Activated CD4-positive, alpha-beta T cell treated with anti-CD3 and anti-CD28 coated beads for 4 hours (primary cell): ENCODE data around the gene FBXO48.
"Not testable (repeated sequence)": the region's sequence is repeated elsewhere in the genome, so short reads cannot be mapped to it uniquely, and the experiment has no call there.

Source experiments
- DNase-seq, 2 donors: peaks; one replicate each; pipeline ENCODE4 v3.0.0-alpha.2; 2020

FBXO48 gene

DNA sequence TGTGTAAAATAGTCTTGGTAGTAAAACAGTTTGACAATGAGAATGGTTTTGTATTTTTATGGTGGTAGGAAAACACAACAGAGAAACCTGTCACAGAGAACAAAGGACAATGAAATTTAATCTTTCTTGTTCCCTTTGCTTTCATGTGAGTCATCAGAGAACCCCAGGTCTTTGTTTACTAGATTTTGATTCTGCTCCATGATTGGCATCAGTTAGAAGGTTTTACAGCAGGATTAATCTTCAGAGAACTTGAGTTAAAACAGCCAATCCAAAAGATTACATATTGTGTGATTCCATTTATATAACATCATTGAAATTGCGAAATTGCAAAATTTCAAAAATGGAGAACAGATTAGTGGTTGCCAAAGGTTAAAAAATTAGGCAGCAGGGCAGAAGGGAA lies 2.8 kb upstream of the FBXO48 start:
- DNase-seq = no peak

DNA sequence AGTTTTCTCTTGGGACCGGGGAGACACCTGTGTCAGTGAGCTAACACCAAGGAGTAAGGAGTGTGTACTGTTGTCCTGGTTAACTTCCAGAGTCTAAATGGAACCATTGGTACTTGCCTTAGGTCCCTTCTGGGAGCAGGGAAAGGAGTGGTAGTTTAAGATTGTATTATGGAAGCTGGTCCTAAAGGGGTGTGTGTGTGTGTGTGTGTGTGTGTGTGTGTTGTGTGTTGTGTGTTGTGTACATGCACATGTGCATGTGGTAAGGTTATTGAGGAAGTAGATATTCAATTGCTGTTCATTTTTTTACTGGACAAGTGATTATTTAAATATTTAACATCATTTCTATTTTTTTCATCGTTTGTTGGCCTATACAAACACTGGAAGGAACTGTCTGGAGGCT lies 1.7 kb upstream of the FBXO48 start:
- no peak for DNase-seq

DNA sequence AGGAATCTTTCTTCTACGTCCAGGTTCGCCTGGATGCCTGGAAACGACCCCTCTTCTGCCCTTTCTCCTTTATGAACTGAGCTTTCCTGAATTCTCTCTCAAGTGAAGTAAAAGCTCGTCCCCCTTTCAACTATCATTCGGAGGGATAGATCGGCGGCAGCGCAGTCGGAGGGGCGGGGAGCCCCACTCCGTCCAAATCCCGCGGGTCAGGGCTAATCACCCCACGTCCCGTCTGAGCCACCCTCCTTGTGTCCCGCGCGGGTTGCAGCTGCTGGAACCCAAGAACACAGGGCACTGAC lies 367 bp downstream of the FBXO48 start:
- DNase-seq = no peak

DNA sequence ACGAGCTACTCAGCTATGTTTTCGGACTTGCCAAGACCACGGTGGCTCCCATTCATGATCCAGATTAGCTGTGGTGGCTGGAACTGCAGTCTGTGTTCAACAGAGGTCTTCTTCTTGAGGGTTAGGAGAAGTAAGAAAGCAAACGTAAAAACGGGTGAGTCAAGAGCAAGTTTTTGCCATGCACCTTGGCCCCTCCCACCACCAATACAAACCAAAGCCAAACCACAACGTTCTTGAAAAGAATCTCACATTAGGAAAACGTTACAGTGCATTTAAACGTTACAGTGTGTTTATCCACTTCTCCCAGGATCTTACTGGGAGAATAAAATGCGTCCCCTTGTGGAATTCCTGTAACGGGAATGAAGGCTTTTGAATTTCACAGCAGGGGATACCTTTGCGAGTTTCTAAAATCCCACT lies 725 bp downstream of the FBXO48 start:
- peak; percentile 65 to 67 for DNase-seq

DNA sequence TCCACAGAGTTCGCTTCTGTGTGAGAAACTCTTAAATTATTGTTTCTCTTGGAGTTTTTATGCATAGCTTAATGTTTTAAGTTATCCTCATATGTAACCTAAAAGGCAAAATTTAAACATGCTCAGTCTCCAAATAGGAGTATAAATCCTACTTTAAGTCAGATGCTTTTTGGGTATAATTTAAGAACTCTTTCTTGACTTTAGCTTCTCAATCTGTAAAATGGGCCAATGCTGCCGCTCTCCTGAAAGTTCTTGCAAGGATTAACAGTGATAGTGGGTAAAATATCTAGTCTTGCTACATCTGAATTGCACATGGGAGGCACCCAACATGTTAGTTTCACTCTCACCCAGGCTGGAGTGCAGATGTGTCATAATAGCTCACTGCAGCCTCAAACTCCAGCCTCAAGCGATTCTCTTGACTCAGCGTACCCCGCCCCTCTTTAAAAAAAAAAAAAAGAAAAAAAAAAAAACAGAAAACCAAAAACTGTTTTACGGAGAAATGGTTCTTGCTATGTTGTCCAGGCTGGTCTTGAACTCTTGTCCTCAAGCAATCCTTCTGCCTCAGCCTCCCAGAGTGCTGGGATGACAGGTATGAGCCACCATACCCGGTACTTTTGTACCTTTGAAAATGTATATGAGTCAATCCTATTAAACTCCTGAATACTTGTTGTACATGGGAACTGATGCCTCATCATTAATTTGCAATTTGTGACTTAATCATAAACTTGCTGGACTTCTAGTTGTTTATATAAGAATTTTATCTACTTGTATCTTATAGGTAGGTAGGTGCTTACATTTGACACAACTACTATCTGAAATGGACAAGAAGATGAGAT lies 1.8 kb downstream of the FBXO48 start:
- DNase-seq = peak; percentile 25 to 33

DNA sequence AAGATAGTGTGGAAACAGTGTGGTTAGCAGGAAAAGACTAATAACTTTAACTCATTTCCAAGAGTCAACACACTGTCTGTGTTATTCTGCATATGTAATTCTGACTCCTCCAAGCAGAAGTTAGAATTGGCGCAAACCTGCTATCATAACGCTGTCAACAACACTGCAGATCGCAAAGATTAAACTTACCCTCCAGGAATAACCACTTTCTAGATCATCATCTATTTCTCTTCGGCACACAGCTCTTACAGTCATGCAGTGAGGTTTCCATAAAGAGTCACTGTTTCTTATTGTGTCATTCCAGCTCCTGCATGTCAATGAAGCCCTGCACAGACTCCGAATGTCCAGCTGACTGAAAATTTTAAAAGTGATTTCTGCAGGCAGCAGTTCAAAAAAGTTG lies 2.4 kb downstream of the FBXO48 start:
- no peak for DNase-seq

DNA sequence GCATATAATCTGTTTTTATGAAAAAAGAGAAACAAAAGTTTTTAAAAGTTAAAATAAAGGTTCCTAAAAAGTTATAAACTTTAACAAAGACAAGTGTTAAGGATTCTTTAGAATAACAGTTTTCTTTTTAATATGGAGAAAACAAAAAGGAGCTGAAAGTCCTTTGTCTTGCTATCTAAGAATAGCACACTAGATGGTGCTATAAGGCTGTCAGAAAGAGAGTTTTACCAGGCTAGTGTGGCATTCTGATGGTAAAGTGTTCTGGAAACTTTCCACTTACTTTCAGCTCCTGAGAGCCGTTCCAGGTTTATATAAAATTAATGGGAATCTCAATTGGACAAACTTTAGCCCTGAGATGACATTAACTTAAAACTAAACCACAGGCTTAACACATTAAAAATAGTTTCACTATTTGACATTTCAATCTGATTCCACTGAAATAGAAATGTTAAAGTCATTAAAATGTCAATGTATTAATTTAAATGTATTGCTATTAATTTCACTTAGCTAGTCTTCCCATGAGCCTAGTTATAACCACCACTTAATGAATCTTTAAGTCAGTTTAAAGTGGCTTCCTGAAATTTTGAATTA lies 3.7 kb downstream of the FBXO48 start:
- no peak for DNase-seq

DNA sequence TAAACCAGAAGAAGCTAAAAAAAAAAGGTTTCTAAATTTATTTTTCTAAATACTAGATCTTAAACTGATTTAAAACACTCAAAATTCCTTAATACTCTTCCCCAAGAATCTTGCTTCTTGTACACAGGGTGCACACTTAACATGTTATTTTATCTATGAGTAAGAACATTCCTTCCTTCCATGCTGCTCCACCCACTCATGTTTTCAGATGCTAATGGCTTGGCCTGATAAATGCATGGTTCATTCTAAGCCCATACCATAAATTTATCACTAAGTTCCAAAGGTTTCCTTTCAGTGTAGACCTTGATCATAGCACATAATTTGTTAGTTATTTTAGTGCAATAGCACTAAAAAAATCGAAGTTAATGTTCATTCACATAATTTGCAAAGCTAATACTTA lies 8.1 kb downstream of the FBXO48 start:
- DNase-seq = no peak

DNA sequence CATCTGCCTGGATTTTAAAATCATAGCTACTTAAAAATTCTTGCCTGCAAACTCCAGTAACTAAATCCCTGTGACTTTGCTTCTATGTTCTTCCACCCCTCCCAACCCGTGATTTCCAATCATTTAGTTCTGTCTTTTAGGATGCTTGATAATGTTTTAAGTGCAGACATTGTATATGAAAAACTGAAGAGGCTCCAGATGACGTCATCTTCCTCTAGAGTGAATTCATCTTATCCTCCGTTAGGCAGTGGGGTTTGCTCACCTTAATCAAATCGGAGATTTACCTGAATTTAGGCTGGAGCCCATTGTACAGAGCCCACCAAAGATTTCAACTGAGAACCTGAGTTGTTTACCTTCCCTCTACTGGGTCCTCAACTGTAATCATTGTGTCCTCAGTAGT lies 10.9 kb downstream of the FBXO48 start:
- no peak for DNase-seq

DNA sequence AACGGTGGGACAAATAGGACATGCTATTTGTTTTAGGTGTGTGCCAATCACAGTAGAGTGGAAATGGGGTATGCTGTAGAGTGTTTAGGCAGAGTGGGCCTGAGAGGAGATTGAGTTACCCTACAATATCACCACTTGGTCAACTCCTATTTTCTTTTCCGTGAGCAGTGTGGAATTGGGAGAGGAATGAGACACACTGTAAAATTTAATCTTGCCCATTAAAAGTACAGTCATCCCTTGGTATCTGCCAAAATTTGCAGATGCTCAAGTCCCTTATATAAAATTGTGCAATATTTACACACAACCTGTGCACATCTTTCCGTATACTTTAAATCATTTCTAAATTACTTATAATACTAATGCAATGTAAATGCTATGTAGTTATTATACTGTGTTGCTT lies 12.4 kb downstream of the FBXO48 start:
- DNase-seq = no peak

DNA sequence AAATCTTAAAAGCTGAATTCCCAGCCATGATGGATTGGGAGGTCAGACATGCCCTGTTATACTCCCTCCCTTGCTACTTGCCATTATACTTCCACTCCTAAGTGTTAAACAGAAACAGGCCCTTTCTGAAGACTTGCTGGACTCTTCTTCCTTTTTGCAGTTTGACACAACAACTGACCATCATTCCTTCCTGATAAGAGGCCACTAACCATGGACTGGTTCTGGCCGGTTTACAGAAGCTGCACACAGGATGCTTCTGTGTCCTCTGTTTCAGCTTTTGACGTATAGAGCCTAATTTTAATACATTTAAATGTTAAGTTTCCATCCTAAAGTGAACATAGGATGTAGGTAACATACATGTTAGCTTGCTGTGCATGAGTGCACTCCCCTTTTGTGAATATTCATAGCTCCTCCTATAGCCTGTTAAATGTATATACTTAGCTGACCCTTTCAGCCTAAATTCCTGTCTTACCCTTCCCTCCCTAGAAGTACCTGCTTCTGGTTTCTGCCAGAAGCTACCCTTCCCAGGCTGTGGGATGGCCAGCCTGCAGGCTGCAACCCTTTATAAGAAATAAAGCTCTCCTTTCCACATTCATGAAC lies 13.2 kb downstream of the FBXO48 start:
- DNase-seq = no peak

DNA sequence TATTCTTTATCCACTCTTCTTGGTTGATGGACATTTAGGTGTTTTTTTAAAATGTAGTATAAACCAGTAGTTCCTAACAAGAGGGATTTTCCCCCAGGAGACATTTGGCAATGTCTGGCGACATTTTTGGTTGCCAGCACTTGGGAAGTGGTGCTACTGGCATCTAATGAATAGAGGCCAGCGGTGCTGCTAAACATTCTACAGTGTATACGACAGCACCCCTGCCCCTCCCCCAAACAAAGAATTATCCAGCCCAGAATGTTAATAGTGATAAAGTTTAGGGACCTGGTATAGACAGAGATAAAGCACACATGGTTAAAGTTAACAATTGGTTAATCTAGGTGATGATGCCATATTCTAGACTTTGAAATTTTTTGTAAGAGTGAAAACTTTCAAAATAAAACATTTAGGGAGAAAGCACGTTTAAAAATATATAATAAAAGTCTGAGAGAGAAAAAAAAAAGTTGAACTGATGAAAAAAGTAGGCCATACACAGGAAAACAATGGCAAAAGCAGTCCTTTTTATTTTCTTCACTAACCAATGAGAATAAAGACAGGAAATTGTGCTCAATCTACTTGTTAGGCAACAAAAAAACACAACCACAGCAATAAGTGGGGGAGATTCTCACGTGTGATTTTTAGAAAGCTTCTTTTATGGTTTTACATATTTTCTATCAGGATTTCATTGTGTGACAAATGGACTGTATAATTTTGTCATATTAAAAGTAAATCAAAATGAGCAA lies 14.8 kb downstream of the FBXO48 start:
- no peak for DNase-seq

DNA sequence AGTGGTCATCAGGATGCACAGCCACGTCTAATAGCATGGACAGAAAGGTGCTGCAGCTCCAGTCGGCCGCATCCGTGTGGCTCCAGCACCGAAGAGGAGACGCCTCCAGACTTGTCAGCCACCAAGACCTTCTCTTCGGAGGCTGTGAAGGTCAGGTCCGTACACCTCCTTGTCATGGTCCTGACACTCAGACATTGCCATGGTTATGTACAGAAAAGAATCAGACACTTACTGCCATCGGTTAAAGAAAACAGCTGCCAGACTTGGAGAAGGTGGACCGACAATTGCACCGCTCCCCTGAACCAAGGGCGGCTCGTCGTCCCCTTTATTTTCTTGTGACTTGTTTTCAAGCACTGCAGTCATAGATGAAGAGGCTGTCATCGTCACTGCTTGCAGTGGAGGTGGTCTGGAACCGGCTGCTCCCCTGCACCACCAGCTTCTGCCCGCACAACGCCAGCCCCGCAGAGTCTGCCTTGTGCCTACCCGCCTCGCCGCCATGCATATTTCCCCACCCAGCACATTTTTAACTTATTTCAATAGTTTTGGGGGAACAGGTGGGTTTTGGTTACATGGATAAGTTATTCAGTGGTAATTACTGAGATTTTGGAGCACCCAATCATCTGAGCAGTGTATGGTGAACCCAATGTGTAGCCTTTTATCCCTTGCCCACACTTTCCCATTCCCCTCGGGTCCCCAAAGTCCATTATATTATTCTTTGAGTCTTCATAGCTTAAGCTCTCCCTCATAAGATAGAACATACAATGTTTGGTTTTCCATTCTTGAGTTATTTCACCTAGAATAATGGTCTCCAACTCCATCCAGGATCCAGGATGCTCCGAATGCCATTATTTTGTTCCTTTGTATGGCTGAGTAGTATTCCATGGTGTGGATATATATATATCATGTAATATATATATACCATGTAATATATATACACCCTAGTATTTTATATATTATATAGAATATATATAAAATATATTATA lies 18.1 kb downstream of the FBXO48 start:
- DNase-seq = no peak

DNA sequence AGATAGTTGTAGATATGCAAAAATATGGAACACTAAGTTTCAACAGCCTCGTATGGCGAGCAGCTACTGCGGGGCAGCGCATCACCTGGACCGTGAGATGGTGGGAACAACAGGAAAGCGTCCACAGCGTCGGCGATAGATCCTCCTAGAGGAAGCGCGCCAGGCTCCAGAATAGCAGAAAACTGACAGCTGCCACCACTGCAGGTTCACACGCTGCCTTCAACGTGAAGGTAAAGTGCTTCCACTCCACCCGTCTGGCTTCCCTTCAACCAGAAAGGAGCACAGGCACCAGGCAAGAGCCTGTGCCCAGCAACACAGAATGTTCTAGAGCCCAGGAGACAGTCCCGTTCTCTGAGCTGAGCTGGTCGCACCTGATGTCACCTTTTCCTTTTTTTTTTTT lies 20.0 kb downstream of the FBXO48 start:
- no peak for DNase-seq

DNA sequence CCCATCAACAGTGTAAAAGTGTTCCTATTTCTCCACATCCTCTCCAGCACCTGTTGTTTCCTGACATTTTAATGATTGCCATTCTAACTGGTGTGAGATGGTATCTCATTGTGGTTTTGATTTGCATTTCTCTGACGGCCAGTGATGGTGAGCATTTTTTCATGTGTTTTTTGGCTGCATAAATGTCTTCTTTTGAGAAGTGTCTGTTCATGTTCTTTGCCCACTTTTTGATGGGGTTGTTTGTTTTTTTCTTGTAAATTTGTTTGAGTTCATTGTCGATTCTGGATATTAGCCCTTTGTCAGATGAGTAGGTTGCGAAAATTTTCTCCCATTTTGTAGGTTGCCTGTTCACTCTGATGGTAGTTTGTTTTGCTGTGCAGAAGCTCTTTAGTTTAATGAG lies 20.7 kb downstream of the FBXO48 start:
- DNase-seq = not testable (repeated sequence)

DNA sequence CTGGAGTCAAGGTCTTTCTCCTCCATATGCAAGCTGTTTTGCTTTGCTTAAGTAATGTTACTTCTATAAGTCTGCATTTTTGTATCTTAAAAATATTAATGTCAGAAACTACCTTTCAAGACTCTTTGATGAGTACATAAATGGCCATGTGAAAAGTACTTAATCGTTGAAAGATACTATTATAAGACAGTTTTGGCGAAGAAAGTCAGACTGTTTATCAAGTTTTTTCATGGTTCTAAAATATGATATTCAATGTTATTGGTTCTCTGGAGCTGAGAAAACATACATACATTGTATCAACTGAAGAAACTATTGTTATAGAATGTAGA lies 25.1 kb downstream of the FBXO48 start:
- DNase-seq = no peak

DNA sequence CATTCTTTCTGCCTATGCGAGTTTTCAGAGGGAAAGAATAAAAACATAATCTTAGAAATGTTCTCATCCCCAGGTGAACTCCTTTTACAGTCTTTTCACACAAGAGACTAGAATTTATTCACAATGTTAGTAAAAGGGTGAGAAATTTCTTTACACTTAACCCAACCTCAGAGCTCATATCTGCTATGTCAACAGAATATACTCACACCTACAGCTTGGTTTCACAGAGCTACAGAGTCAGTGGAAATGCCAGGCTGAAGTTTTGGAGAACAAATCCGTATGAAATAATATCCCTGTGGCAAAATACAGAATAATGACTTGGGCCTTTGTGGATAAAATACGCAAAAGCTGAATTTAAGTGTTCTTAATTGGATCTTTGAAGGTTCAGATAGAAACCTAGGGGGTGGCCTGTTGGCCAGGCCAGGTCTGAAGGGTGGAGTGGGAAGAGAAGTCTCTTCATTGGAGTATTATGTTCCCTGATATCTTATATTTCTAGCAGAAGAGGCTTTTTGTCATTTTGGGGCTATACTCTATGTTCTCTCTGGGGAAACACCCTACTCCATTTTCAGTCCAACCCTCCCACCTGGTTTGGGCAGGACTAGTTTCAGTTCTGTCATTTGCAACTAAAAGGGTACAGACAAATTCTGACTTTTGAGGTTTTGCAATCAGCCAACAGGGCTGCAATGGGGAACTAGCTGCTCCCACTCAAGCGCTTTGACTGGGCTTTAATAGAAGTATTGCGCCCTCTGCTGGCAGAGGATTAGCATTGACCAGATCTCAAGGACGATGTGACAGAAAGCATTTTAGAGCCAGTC lies 25.7 kb downstream of the FBXO48 start:
- DNase-seq = peak; percentile 83 to 84

DNA sequence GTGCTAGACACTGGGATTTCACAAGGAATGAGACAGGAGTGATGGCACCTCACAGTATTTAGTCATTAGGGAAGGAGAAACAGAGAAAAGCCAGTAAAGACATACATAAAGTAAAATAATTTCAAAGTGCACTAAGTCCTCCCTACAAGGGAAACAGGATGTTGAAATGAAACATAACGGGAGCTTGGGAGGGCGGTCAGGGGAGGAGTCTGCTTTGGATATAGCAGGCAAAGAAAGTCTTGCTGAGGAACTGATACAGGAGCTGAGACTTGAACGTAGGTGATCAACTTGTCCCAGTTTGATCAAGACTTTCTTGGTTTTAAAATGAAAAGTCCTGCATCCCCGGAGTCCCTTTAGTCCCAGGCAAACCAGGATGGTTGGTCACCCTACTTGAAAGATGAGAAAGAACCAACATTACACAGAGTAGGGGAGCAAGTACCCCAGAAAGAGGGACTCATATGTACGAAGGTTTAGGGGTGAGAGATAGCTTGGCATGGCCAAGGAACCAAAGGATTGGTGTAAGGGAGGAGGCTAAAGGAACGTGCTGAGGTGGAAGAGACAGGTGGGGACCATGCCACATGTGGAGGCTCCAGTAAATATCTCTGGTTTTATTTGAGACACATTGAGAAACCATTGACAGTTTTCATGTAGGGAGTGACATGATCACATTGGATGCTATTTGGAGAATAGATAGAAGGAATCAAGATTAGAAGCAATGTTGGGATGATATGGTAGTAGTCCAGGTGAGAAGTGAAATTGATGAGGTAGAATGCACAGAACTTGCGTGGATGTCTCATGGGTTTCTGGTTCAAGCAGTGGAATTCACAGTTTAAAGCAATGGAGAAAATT lies 28.4 kb downstream of the FBXO48 start:
- DNase-seq = no peak

DNA sequence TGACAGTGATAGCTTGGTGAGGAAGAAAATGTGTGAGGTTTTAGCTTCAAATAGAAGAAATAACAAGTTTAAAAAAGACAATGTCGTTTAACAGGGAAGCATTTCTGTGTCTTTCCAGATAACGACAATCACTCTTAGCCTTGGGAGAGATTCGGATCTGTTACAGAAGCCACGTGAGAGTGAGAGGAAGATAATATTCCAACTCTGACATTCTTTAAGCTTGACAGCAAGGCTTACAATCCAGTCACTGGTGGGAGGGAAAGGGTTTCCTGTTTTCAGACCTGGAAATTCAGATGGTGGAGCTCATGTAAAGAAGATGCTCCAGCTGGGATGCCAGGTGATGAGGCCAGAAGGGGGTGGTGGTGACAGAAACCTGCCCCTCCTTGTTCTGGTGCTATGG lies 30.8 kb downstream of the FBXO48 start:
- DNase-seq = no peak

DNA sequence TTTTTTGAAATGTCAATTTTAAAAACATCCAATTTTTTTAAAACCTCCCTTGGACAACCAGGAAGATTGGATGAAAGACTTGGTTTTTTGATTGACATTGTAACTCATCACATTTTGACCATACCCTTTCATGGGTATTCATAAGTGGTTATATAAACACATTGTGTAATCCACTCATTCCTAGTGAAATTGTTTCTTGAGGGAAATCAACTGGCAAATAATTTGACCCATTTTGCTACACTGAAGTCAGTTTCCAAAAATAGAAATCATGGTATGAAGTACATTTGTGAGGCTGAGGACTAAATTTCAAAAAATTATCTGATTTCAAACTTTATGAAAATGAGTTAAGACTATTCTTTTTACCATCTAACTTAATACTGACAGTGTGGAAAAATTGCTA lies 31.5 kb downstream of the FBXO48 start:
- DNase-seq = no peak

DNA sequence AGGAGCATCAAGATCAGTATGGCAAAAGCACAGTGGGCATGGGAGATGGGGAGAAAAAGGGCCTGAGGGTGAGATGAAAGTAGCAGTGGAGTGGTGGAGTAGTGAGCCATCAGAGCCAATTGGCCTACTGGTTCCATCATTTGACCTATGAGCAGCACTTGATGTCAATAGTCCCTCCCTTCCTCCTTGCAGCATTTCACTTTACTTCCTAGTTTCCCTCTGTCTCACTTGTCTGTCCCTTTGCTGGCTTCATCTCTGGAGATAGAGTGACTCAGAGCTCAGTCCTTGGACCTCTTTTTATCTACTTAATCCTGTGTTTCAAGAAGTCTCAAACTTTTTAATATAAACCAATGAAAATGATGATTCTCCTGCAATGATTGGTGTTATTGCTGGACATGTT lies 32.1 kb downstream of the FBXO48 start:
- no peak for DNase-seq
